ENCODE measurements around the gene OR10G3.

DNA sequence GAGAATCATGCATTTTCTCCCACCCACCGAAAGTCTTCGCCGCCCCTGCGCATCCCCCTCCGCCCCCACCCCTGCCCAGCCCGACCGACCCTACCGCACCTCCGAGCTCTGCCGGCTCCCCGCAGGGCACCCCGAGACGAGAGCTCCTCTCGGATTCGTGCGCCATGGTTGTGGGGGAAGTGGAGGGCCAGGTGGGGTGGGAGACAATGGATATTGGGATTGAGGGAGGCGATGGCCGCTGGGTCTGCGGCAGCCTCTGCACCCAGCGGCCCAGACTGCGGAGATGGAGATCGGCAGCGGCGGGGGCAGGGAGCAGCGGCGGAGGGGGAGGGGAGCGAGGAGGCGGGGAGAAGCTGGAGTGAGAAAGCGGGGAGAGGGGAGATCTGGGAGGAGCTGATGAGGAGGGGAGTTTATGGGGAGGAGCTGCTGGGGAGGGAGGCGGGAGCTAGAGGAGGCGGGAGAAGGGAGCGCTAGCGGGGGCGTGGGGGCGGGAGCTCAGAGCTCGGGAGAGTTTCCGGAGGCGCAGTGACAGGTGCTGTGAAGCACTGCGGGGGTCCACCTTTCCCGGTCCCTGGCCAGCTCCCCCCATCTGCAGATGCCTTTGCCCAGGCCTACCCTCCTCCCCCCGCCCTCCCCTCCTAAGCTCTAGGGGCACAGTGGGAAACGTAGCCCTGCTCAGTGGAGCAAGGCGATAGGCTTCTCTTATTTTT lies 53.8 kb downstream of the OR10G3 start, which contains the start of gene SALL2:
- TF ChIP-seq, protein P1, sequence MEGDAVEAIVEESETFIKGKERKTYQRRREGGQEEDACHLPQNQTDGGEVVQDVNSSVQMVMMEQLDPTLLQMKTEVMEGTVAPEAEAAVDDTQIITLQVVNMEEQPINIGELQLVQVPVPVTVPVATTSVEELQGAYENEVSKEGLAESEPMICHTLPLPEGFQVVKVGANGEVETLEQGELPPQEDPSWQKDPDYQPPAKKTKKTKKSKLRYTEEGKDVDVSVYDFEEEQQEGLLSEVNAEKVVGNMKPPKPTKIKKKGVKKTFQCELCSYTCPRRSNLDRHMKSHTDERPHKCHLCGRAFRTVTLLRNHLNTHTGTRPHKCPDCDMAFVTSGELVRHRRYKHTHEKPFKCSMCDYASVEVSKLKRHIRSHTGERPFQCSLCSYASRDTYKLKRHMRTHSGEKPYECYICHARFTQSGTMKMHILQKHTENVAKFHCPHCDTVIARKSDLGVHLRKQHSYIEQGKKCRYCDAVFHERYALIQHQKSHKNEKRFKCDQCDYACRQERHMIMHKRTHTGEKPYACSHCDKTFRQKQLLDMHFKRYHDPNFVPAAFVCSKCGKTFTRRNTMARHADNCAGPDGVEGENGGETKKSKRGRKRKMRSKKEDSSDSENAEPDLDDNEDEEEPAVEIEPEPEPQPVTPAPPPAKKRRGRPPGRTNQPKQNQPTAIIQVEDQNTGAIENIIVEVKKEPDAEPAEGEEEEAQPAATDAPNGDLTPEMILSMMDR (IDR thresholded peaks at IDR 0.05; ENCODE audit: insufficient read depth, low read length), result no peak
- TF ChIP-seq POLR2AphosphoS5 (IDR thresholded peaks at IDR 0.05; ENCODE audit: low read depth) (no peak), GABPA (IDR thresholded peaks at IDR 0.05; ENCODE audit: low read depth) (no peak)
